SK-N-SH (cell line): ENCODE results near the gene SSTR1. TPM values are rescaled to one million over a fixed set of nuclear protein-coding genes. Genes with fewer than 3 reads are reported as not detected.

Experiments used
- CTCF ChIA-PET: fragments of 300-600, 350-600 bp; formaldehyde crosslinking; extraction: SDS; loops from one replicate; lab custom pipeline; 2021; lab: Yijun Ruan, JAX
- POLR2A ChIA-PET: fragments of 350-600 bp; sonication (Branson Sonifier 250); formaldehyde crosslinking; extraction: SDS; loops from one replicate; lab custom pipeline; 2020; ENCODE audit warnings: antibody characterized with exemption, inconsistent platforms; lab: Yijun Ruan, JAX
- DNase-seq: peaks from one replicate; pipeline ENCODE4 v3.0.0; 2012
- H2AFZ ChIP-seq: fragments of 200-600 bp; sonication (generic); 2 replicates; pipeline ENCODE4 v1.8.1; 2016; ENCODE audit warnings: antibody characterized with exemption, mild to moderate bottlenecking, low read depth
- H3F3A ChIP-seq: fragments of 200-600 bp; sonication (generic); replicated peaks from 2 replicates; pipeline ENCODE3; 2016; ENCODE audit warnings: antibody characterized with exemption, mild to moderate bottlenecking; ENCODE audit not compliant: insufficient read depth
- H3K27ac ChIP-seq, 2 experiments: fragments of 200-500 bp in 1 of 2; fragments of 200-600 bp in 1 of 2; sonication (Bioruptor generic) in 1 of 2; sonication (generic), shearing (Covaris generic) in 1 of 2; 2 replicates each; pipeline versions ENCODE4 v1.5.1 to v1.6.1; 2014 to 2016; ENCODE audit warnings: low read depth in 2 of 2, inconsistent platforms in 1 of 2, low read length in 1 of 2, mild to moderate bottlenecking in 1 of 2, mixed read lengths in 1 of 2
- H3K27me3 ChIP-seq: fragments of 200-600 bp; sonication (generic), shearing (Covaris generic); 2 replicates; pipeline ENCODE4 v1.6.1; 2016; ENCODE audit warnings: mixed run types; ENCODE audit not compliant: insufficient read depth
- H3K36me3 ChIP-seq, 2 experiments: fragments of 200-500 bp in 1 of 2; fragments of 200-600 bp in 1 of 2; sonication (Bioruptor generic) in 1 of 2; sonication (generic) in 1 of 2; replicated peaks in 1 of 2; 2 replicates each; pipeline versions ENCODE3 to v1.5.1; 2014 to 2016; ENCODE audit warnings: low read length in 1 of 2, mild to moderate bottlenecking in 1 of 2; ENCODE audit not compliant: insufficient read depth in 2 of 2, control insufficient read depth in 1 of 2
- H3K4me1 ChIP-seq, 2 experiments: fragments of 200-500 bp in 1 of 2; fragments of 200-600 bp in 1 of 2; sonication (Bioruptor generic) in 1 of 2; sonication (generic), shearing (Covaris generic) in 1 of 2; 2 replicates each; pipeline versions ENCODE4 v1.5.1 to v1.6.1; 2014 to 2016; ENCODE audit warnings: low read depth in 1 of 2, low read length in 1 of 2, mixed run types in 1 of 2; ENCODE audit not compliant: insufficient read depth in 2 of 2, control insufficient read depth in 1 of 2
- H3K4me2 ChIP-seq: fragments of 200-600 bp; sonication (generic), shearing (Covaris generic); 2 replicates; pipeline ENCODE4 v1.6.1; 2017; ENCODE audit warnings: mixed run types
- H3K4me3 ChIP-seq, 2 experiments: fragments of 200-500 bp in 1 of 2; fragments of 200-600 bp in 1 of 2; sonication (Bioruptor generic) in 1 of 2; sonication (generic), shearing (Covaris generic) in 1 of 2; 2 replicates each; pipeline versions ENCODE4 v1.5.1 to v1.8.1; 2014 to 2016; ENCODE audit warnings: low read depth in 2 of 2, inconsistent platforms in 1 of 2, low read length in 1 of 2, mild to moderate bottlenecking in 1 of 2, mixed read lengths in 1 of 2, moderate library complexity in 1 of 2
- H3K79me2 ChIP-seq: fragments of 200-600 bp; sonication (generic); 2 replicates; pipeline ENCODE4 v1.8.1; 2017; ENCODE audit warnings: mild to moderate bottlenecking; ENCODE audit not compliant: insufficient read depth
- H3K9ac ChIP-seq: fragments of 200-600 bp; sonication (generic); 2 replicates; pipeline ENCODE4 v1.6.1; 2017; ENCODE audit warnings: mixed run types
- H3K9me2 ChIP-seq: fragments of 200-600 bp; sonication (generic); 2 replicates; pipeline ENCODE4 v1.6.1; 2017; ENCODE audit warnings: mixed run types
- H3K9me3 ChIP-seq: fragments of 200-600 bp; sonication (generic); 2 replicates; pipeline ENCODE4 v1.6.1; 2017; ENCODE audit warnings: mixed run types, mild to moderate bottlenecking, moderate library complexity
- H4K20me1 ChIP-seq: fragments of 200-600 bp; sonication (generic); 2 replicates; pipeline ENCODE4 v1.6.1; 2017; ENCODE audit warnings: mild to moderate bottlenecking, mixed run types; ENCODE audit not compliant: insufficient read depth
- CHD2 ChIP-seq: fragments of 150-350 bp; IDR thresholded peaks from 2 replicates; pipeline ENCODE4 v1.6.1; 2018; ENCODE audit warnings: low read length; ENCODE audit not compliant: partially characterized antibody
- EP300 ChIP-seq, 2 experiments: IDR thresholded peaks; 2 replicates each; pipeline versions ENCODE4 v1.4.0 to v1.6.1; 2012; ENCODE audit warnings: borderline replicate concordance in 1 of 2, low read depth in 1 of 2, low read length in 1 of 2
- FOSL2 ChIP-seq: IDR thresholded peaks from 2 replicates; pipeline ENCODE4 v1.4.0; 2012; ENCODE audit warnings: low read depth, mild to moderate bottlenecking, moderate library complexity, borderline replicate concordance
- FOXJ3 ChIP-seq: sonication (generic); formaldehyde crosslinking; IDR thresholded peaks from 2 replicates; pipeline ENCODE4 v1.5.1; 2020; ENCODE audit warnings: mild to moderate bottlenecking, missing genetic modification reagents
- GABPA ChIP-seq: IDR thresholded peaks from 2 replicates; pipeline ENCODE4 v1.4.0; 2012; ENCODE audit warnings: low read depth, mild to moderate bottlenecking
- MAX ChIP-seq: IDR thresholded peaks from 2 replicates; pipeline ENCODE4 v1.4.0; 2012; ENCODE audit warnings: low read depth
- MXI1 ChIP-seq: IDR thresholded peaks from 2 replicates; pipeline ENCODE4 v1.6.1; 2012; ENCODE audit warnings: mild to moderate bottlenecking, low read depth, low read length, improper control_type of control experiment
- NFIC ChIP-seq: IDR thresholded peaks from 2 replicates; pipeline ENCODE4 v1.4.0; 2012; ENCODE audit warnings: borderline replicate concordance
- NRF1 ChIP-seq: IDR thresholded peaks from 2 replicates; pipeline ENCODE4 v1.6.1; 2012; ENCODE audit warnings: low read depth, mild to moderate bottlenecking, low read length
- PBX3 ChIP-seq: IDR thresholded peaks from 2 replicates; pipeline ENCODE4; 2012
- POLR2AphosphoS5 ChIP-seq: IDR thresholded peaks from 2 replicates; pipeline ENCODE4 v1.6.1; 2012; ENCODE audit warnings: low read depth, low read length
- RAD21 ChIP-seq: IDR thresholded peaks from 2 replicates; pipeline ENCODE4 v1.6.1; 2012; ENCODE audit warnings: mild to moderate bottlenecking, low read length
- RCOR1 ChIP-seq: fragments of 150-350 bp; IDR thresholded peaks from 2 replicates; pipeline ENCODE4 v1.6.1; 2017; ENCODE audit warnings: antibody characterized with exemption, low read length
- RXRA ChIP-seq: IDR thresholded peaks from 2 replicates; pipeline ENCODE4 v1.4.0; 2012; ENCODE audit warnings: low read depth, mild to moderate bottlenecking, borderline replicate concordance
- SIN3A ChIP-seq: IDR thresholded peaks from 2 replicates; pipeline ENCODE4 v1.6.1; 2012; ENCODE audit warnings: low read depth, mild to moderate bottlenecking, low read length, moderate library complexity, borderline replicate concordance
- TEAD4 ChIP-seq: IDR thresholded peaks from 2 replicates; pipeline ENCODE4 v1.4.0; 2012; ENCODE audit warnings: mild to moderate bottlenecking, borderline replicate concordance; ENCODE audit not compliant: insufficient read depth
- YY1 ChIP-seq: IDR thresholded peaks from 2 replicates; pipeline ENCODE4 v1.4.0; 2012; ENCODE audit warnings: low read depth, mild to moderate bottlenecking
- WGBS: methylation state at CpG from one replicate; pipeline ENCODE4 v1.1.6; 2017; ENCODE audit warnings: low lambda C conversion rate; 5-methylcytosine and 5-hydroxymethylcytosine counted together
- polyA plus RNA-seq, 3 experiments: library from polyadenylated mRNA; depleted of rRNA; stranded (reverse); fragments of >200 nt; gene quantifications; 2 replicates each; pipeline ENCODE4 v1.2.3, GENCODE V29; 2012
- TF ChIP-seq, protein P1 (sequence below): fragments of 150-350 bp; IDR thresholded peaks from 2 replicates; pipeline ENCODE4 v1.6.1; 2016; ENCODE audit warnings: mild to moderate bottlenecking, low read depth, low read length
- TF ChIP-seq, protein P2 (sequence below): IDR thresholded peaks from 2 replicates; pipeline ENCODE4 v1.6.1; 2012; ENCODE audit warnings: mild to moderate bottlenecking, low read depth, low read length, moderate library complexity
- TF ChIP-seq, protein P3 (sequence below): fragments of 150-350 bp; IDR thresholded peaks from 2 replicates; pipeline ENCODE4 v1.6.1; 2017; ENCODE audit warnings: antibody characterized with exemption, low read length, low read depth, borderline replicate concordance

Gene SSTR1
- polyA plus RNA-seq, 1 of the 3 experiments (the other 2 are of a cell fraction) = 0.08 TPM

- TF ChIP-seq FOXJ3 = no peak
- TF ChIP-seq CHD2 = no peak
- TF ChIP-seq NFIC = no peak
- no peak for TF ChIP-seq NRF1
- TF ChIP-seq RXRA = no peak
- TF ChIP-seq, protein P1, sequence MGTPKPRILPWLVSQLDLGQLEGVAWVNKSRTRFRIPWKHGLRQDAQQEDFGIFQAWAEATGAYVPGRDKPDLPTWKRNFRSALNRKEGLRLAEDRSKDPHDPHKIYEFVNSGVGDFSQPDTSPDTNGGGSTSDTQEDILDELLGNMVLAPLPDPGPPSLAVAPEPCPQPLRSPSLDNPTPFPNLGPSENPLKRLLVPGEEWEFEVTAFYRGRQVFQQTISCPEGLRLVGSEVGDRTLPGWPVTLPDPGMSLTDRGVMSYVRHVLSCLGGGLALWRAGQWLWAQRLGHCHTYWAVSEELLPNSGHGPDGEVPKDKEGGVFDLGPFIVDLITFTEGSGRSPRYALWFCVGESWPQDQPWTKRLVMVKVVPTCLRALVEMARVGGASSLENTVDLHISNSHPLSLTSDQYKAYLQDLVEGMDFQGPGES = no peak
Observed at GRCh38 chr14:38175658-38176057, 32.0 kb upstream of the SSTR1 start (continued).

DNA sequence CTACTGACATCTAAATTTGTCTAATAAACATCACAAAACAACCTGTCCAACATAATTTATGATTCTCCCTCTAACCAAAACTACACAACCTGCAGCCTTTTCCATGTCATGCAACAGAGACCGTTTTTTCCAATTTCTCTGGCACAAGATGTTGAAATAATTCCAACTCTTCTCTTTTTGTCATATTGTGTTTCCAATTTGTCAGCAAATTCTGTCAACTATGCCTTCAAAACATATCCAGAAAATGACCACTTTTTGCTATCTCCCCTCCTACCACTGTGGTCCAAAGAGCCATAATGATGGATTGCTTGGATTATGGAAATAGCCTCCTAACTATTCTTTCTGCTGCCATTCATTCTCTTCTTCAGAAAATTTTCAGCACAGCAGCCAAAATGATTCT, 31.3 kb upstream of the SSTR1 start:
- no peaks in the 10 kb centered on the region for H3K9me3 ChIP-seq
- TF ChIP-seq GABPA (no peak), NRF1 (no peak), PBX3 (no peak), SIN3A (no peak), EP300 (IDR thresholded peaks at IDR 0.05; ENCODE audit: borderline replicate concordance in 1 of 2, low read depth in 1 of 2, low read length in 1 of 2) (no peak), POLR2AphosphoS5 (no peak), MXI1 (no peak), NFIC (no peak), TEAD4 (no peak), RAD21 (no peak), YY1 (no peak), RCOR1 (no peak), FOSL2 (no peak), MAX (no peak)
- TF ChIP-seq, protein P1 = no peak
- TF ChIP-seq, protein P2, sequence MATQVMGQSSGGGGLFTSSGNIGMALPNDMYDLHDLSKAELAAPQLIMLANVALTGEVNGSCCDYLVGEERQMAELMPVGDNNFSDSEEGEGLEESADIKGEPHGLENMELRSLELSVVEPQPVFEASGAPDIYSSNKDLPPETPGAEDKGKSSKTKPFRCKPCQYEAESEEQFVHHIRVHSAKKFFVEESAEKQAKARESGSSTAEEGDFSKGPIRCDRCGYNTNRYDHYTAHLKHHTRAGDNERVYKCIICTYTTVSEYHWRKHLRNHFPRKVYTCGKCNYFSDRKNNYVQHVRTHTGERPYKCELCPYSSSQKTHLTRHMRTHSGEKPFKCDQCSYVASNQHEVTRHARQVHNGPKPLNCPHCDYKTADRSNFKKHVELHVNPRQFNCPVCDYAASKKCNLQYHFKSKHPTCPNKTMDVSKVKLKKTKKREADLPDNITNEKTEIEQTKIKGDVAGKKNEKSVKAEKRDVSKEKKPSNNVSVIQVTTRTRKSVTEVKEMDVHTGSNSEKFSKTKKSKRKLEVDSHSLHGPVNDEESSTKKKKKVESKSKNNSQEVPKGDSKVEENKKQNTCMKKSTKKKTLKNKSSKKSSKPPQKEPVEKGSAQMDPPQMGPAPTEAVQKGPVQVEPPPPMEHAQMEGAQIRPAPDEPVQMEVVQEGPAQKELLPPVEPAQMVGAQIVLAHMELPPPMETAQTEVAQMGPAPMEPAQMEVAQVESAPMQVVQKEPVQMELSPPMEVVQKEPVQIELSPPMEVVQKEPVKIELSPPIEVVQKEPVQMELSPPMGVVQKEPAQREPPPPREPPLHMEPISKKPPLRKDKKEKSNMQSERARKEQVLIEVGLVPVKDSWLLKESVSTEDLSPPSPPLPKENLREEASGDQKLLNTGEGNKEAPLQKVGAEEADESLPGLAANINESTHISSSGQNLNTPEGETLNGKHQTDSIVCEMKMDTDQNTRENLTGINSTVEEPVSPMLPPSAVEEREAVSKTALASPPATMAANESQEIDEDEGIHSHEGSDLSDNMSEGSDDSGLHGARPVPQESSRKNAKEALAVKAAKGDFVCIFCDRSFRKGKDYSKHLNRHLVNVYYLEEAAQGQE = no peak
- TF ChIP-seq, protein P3, sequence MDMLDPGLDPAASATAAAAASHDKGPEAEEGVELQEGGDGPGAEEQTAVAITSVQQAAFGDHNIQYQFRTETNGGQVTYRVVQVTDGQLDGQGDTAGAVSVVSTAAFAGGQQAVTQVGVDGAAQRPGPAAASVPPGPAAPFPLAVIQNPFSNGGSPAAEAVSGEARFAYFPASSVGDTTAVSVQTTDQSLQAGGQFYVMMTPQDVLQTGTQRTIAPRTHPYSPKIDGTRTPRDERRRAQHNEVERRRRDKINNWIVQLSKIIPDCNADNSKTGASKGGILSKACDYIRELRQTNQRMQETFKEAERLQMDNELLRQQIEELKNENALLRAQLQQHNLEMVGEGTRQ = no peak
- TF ChIP-seq, all 33 proteins: peak for 0
- Histone ChIP-seq H2AFZ (no peak overlapping the region), H3K36me3 (no peaks in the 10 kb centered on the region), H3K9ac (no peak overlapping the region), H3K4me1 (no peaks in the 10 kb centered on the region), H3K4me3 (no peak overlapping the region), H4K20me1 (no peaks in the 10 kb centered on the region), H3F3A (no peaks in the 10 kb centered on the region), H3K9me2 (no peaks in the 10 kb centered on the region), H3K79me2 (no peaks in the 10 kb centered on the region), H3K27ac (no peak overlapping the region), H3K27me3 (no peaks in the 10 kb centered on the region), H3K4me2 (no peak overlapping the region)
- CTCF ChIA-PET = interaction anchor here (2.1 kb wide), 1 partner anchor 21 kb away, joined by 5 read pairs; no protein-coding TSS in a partner anchor
- no peak for DNase-seq
- POLR2A ChIA-PET = no interaction called here
- 5% methylated on average over 1 of the region's 1 CpG for WGBS
